HCT116 (cell line): ENCODE measurements around the gene SOWAHB. TPM values are rescaled to one million over a fixed set of nuclear protein-coding genes. Genes with fewer than 3 reads are reported as not detected.

Source experiments
- ATAC-seq: fragments of 200-7000 bp; cut with Tn5 transposase; 2 replicates; pipeline ENCODE4 v1.9.1; 2020; ENCODE audit warnings: mild to moderate bottlenecking, moderate library complexity
- BruUV-seq: library from RNA; stranded (reverse); fragments of 400-500 nt; replicated peaks from 2 replicates; lab custom pipeline; 2021; lab: Mats Ljungman, UMichigan
- CTCF ChIA-PET: fragments of 300-600 bp; sonication (Branson Sonifier 250); formaldehyde crosslinking; loops from one replicate; lab custom pipeline; 2021; ENCODE audit warnings: antibody characterized with exemption; lab: Charles Lee
- POLR2A ChIA-PET: fragments of 300-600, 350-600 bp; sonication (Branson Sonifier 250); formaldehyde crosslinking; loops from one replicate; lab custom pipeline; 2021; ENCODE audit warnings: antibody characterized with exemption; lab: Charles Lee
- RAD21 ChIA-PET, 2 experiments: fragments of 300-600 bp; sonication (Branson Sonifier 250); formaldehyde crosslinking; loops; one replicate each; lab custom pipeline; 2023; ENCODE audit warnings: low total read pairs in 2 of 2; ENCODE audit not compliant: uncharacterized antibody in 2 of 2, unreplicated experiment in 2 of 2, low non-redundant PET in 1 of 2; lab: Charles Lee
- DNase-seq: peaks from one replicate; pipeline ENCODE4 v3.0.0-alpha.2; 2010; ENCODE audit warnings: low read depth, low spot score
- H2AFZ ChIP-seq: fragments of 200-600 bp; shearing (Covaris generic), sonication (generic); 2 replicates; pipeline ENCODE4 v1.6.1; 2017; ENCODE audit warnings: low read depth, mixed run types, mixed read lengths, antibody characterized with exemption, low read length; ENCODE audit not compliant: poor library complexity, severe bottlenecking
- H3K27ac ChIP-seq: 2 replicates; pipeline ENCODE4 v1.5.1; 2012; ENCODE audit warnings: low read depth, low read length
- H3K27me3 ChIP-seq: fragments of 200-600 bp; sonication (generic); 2 replicates; pipeline ENCODE4 v1.6.1; 2016; ENCODE audit warnings: mixed run types, low read length, mixed read lengths; ENCODE audit not compliant: insufficient read depth
- H3K36me3 ChIP-seq, 2 experiments: fragments of 200-500 bp in 1 of 2; fragments of 200-600 bp in 1 of 2; sonication (Bioruptor generic) in 1 of 2; sonication (generic) in 1 of 2; 2 replicates each; pipeline versions ENCODE4 v1.5.1 to v1.6.1; 2014 to 2016; ENCODE audit warnings: low read length in 2 of 2, inconsistent platforms in 1 of 2, mixed read lengths in 1 of 2, mixed run types in 1 of 2; ENCODE audit not compliant: insufficient read depth in 2 of 2, control insufficient read depth in 1 of 2
- H3K4me1 ChIP-seq, 2 experiments: fragments of 200-600 bp in 1 of 2; sonication (generic) in 1 of 2; 2 replicates each; pipeline versions ENCODE4 v1.5.1 to v1.6.1; 2012 to 2017; ENCODE audit warnings: low read length in 2 of 2, inconsistent platforms in 1 of 2, mild to moderate bottlenecking in 1 of 2, mixed read lengths in 1 of 2, mixed run types in 1 of 2, moderate library complexity in 1 of 2; ENCODE audit not compliant: insufficient read depth in 2 of 2, control insufficient read depth in 1 of 2
- H3K4me2 ChIP-seq: fragments of 200-600 bp; sonication (generic); 2 replicates; pipeline ENCODE4 v1.6.1; 2017; ENCODE audit warnings: mixed run types, low read length, mixed read lengths
- H3K4me3 ChIP-seq, 2 experiments: fragments of 200-600 bp in 1 of 2; sonication (generic) in 1 of 2; replicated peaks in 1 of 2; 2 replicates each; pipeline ENCODE4 v1.5.1; 2011 to 2016; ENCODE audit warnings: low read length in 2 of 2, control low read depth in 1 of 2, low read depth in 1 of 2, mild to moderate bottlenecking in 1 of 2, mixed read lengths in 1 of 2, mixed run types in 1 of 2
- H3K79me2 ChIP-seq: fragments of 200-600 bp; sonication (generic); 2 replicates; pipeline ENCODE4 v1.6.1; 2017; ENCODE audit warnings: mild to moderate bottlenecking, mixed run types, low read length, moderate library complexity, mixed read lengths; ENCODE audit not compliant: insufficient read depth
- H3K9ac ChIP-seq: fragments of 200-600 bp; sonication (generic); 2 replicates; pipeline ENCODE4 v1.6.1; 2016; ENCODE audit warnings: low read length, mixed read lengths
- H3K9me2 ChIP-seq: fragments of 200-600 bp; sonication (generic), shearing (Covaris generic); 2 replicates; pipeline ENCODE4 v1.6.1; 2017; ENCODE audit warnings: mixed run types, mild to moderate bottlenecking, moderate library complexity; ENCODE audit not compliant: insufficient read depth
- H3K9me3 ChIP-seq, 2 experiments: fragments of 200-500 bp in 1 of 2; fragments of 200-600 bp in 1 of 2; sonication (Bioruptor generic) in 1 of 2; sonication (generic) in 1 of 2; 2 replicates each; pipeline ENCODE4 v1.6.1; 2014 to 2017; ENCODE audit warnings: low read length in 2 of 2, mixed read lengths in 2 of 2, inconsistent platforms in 1 of 2, low read depth in 1 of 2, mild to moderate bottlenecking in 1 of 2, mixed run types in 1 of 2, moderate library complexity in 1 of 2; ENCODE audit not compliant: control insufficient read depth in 1 of 2, insufficient read depth in 1 of 2
- H4K20me1 ChIP-seq: fragments of 200-600 bp; sonication (generic), shearing (Covaris generic); 2 replicates; pipeline ENCODE4 v1.6.1; 2017; ENCODE audit warnings: mixed run types, mild to moderate bottlenecking, moderate library complexity; ENCODE audit not compliant: insufficient read depth
- CBX3 ChIP-seq: IDR thresholded peaks from 2 replicates; pipeline ENCODE4 v1.6.1; 2012; ENCODE audit warnings: low read depth
- ELF1 ChIP-seq: IDR thresholded peaks from 2 replicates; pipeline ENCODE4 v1.6.1; 2012; ENCODE audit warnings: low read depth, borderline replicate concordance
- EZH2 ChIP-seq: fragments of 200-600 bp; sonication (generic); IDR thresholded peaks from 2 replicates; pipeline ENCODE4 v1.6.1; 2017; ENCODE audit warnings: antibody characterized with exemption, mixed run types
- EZH2phosphoT487 ChIP-seq: fragments of 200-600 bp; IDR thresholded peaks from 2 replicates; pipeline ENCODE4 v1.6.1; 2018; ENCODE audit warnings: antibody characterized with exemption, borderline replicate concordance
- JUND ChIP-seq: IDR thresholded peaks from 2 replicates; pipeline ENCODE4 v1.6.1; 2012
- POLR2A ChIP-seq: IDR thresholded peaks from 2 replicates; pipeline ENCODE4 v1.7.0; 2011; ENCODE audit warnings: borderline replicate concordance; ENCODE audit not compliant: insufficient read depth, insufficient read length; ENCODE audit errors: extremely low read depth
- POLR2AphosphoS5 ChIP-seq: IDR thresholded peaks from 2 replicates; pipeline ENCODE4 v1.6.1; 2011; ENCODE audit warnings: mild to moderate bottlenecking, low read depth, low read length, moderate library complexity
- RAD21 ChIP-seq: IDR thresholded peaks from 2 replicates; pipeline ENCODE4 v1.6.1; 2012; ENCODE audit warnings: low read depth, mild to moderate bottlenecking
- REST ChIP-seq: IDR thresholded peaks from 2 replicates; pipeline ENCODE4 v1.6.1; 2012; ENCODE audit warnings: low read depth
- SIN3A ChIP-seq: IDR thresholded peaks from 2 replicates; pipeline ENCODE4 v1.6.1; 2012; ENCODE audit warnings: low read depth
- SP1 ChIP-seq: IDR thresholded peaks from 2 replicates; pipeline ENCODE4 v1.6.1; 2012; ENCODE audit warnings: low read depth
- SRF ChIP-seq: IDR thresholded peaks from 2 replicates; pipeline ENCODE4 v1.6.1; 2012; ENCODE audit warnings: low read depth
- ZFX ChIP-seq: fragments of 450-650 bp; IDR thresholded peaks from 2 replicates; pipeline ENCODE4 v1.6.1; 2017
- ZNF274 ChIP-seq: fragments of 200-500 bp; sonication (Bioruptor generic); IDR thresholded peaks from 2 replicates; pipeline ENCODE4 v1.6.1; 2014; ENCODE audit warnings: mild to moderate bottlenecking, low read depth, low read length, inconsistent platforms
- intact Hi-C: fragments of 100-400 bp; cut with micrococcal nuclease; formaldehyde crosslinking; loops from 2 replicates; pipeline ENCODE4 v1.10.0; 2022
- total RNA-seq: library from RNA; stranded (reverse); gene quantifications from one replicate; pipeline ENCODE4 v1.2.1, GENCODE V29; 2021; ENCODE audit not compliant: unreplicated experiment

SOWAHB gene
- total RNA-seq, 1 experiment from 2014 or later, result 3.0 TPM

GRCh38 chr4:76931576-76932276 is 33.8 kb upstream of the SOWAHB start:
- no peaks in the 10 kb centered on the region for H3K36me3 ChIP-seq
- DNase-seq, result no peak
- H3K4me3 ChIP-seq, result no peak overlapping the region
- intact Hi-C loops, result no loop called here
- H3K4me1 ChIP-seq, result peaks cover 3 to 15% of the 10 kb centered on the region in 2 experiments; a peak in 2 of 4 replicates
- TF ChIP-seq POLR2AphosphoS5, result no peak
- no peak for TF ChIP-seq JUND
- TF ChIP-seq EZH2, result no peak
- TF ChIP-seq SP1, result no peak
- no peak for TF ChIP-seq ZNF274
- no peak for TF ChIP-seq RAD21
- no peak for TF ChIP-seq SRF
- H3K9ac ChIP-seq, result no peak overlapping the region
- H3K9me2 ChIP-seq, result peaks cover 3% of the 10 kb centered on the region; the same call in 1 of the 2 replicates
- H3K27me3 ChIP-seq, result no peaks in the 10 kb centered on the region
- RAD21 ChIA-PET, result no interaction called here
- no TSS peak for BruUV-seq
- H3K9me3 ChIP-seq, result peaks cover 0 to 5% of the 10 kb centered on the region in 2 experiments; a peak in 1 of 4 replicates
- no peak for ATAC-seq
- no peaks in the 10 kb centered on the region for H3K79me2 ChIP-seq
- no peak overlapping the region for H3K27ac ChIP-seq
- no peak overlapping the region for H2AFZ ChIP-seq
- CTCF ChIA-PET, result no interaction called here
- no peaks in the 10 kb centered on the region for H4K20me1 ChIP-seq
- POLR2A ChIA-PET, result no interaction called here
- no peak overlapping the region for H3K4me2 ChIP-seq

- Histone ChIP-seq H3K9me3 (no peaks in the 10 kb centered on the region), H3K4me2 (no peak overlapping the region), H3K9me2 (peaks cover 3% of the 10 kb centered on the region; the same call in 1 of the 2 replicates), H3K79me2 (no peaks in the 10 kb centered on the region), H3K4me3 (no peak overlapping the region), H3K27me3 (no peaks in the 10 kb centered on the region), H3K4me1 (peaks cover 3 to 15% of the 10 kb centered on the region in 2 experiments; a peak in 2 of 4 replicates), H2AFZ (no peak overlapping the region), H4K20me1 (no peaks in the 10 kb centered on the region), H3K27ac (no peak overlapping the region), H3K9ac (no peak overlapping the region), H3K36me3 (no peaks in the 10 kb centered on the region)
- intact Hi-C loops, result no loop called here
- peak; percentile 42; the same call in 1 of the 2 replicates for ATAC-seq
- TF ChIP-seq CBX3, result no peak
- TF ChIP-seq ZFX, result no peak
- no peak for TF ChIP-seq EZH2phosphoT487
- TF ChIP-seq RAD21, result no peak
- no peak for TF ChIP-seq SIN3A
- no peak for TF ChIP-seq POLR2A
- no peak for TF ChIP-seq REST
- no peak for TF ChIP-seq ELF1
- POLR2A ChIA-PET, result no interaction called here
- RAD21 ChIA-PET, result no interaction called here
- DNase-seq, result no peak
- CTCF ChIA-PET, result no interaction called here
- no TSS peak for BruUV-seq
These were observed 33.1 kb upstream of the SOWAHB start for GRCh38 chr4:76931087-76931486.
